CD4-positive, alpha-beta T cell treated with Interleukin-15 for 1 hour (primary cell): Measurements from ENCODE around the gene SLC35F6.

Source experiments
- DNase-seq: peaks from one replicate; pipeline ENCODE4 v3.0.0-alpha.2; 2020

Gene SLC35F6, protein sequence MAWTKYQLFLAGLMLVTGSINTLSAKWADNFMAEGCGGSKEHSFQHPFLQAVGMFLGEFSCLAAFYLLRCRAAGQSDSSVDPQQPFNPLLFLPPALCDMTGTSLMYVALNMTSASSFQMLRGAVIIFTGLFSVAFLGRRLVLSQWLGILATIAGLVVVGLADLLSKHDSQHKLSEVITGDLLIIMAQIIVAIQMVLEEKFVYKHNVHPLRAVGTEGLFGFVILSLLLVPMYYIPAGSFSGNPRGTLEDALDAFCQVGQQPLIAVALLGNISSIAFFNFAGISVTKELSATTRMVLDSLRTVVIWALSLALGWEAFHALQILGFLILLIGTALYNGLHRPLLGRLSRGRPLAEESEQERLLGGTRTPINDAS

DNA sequence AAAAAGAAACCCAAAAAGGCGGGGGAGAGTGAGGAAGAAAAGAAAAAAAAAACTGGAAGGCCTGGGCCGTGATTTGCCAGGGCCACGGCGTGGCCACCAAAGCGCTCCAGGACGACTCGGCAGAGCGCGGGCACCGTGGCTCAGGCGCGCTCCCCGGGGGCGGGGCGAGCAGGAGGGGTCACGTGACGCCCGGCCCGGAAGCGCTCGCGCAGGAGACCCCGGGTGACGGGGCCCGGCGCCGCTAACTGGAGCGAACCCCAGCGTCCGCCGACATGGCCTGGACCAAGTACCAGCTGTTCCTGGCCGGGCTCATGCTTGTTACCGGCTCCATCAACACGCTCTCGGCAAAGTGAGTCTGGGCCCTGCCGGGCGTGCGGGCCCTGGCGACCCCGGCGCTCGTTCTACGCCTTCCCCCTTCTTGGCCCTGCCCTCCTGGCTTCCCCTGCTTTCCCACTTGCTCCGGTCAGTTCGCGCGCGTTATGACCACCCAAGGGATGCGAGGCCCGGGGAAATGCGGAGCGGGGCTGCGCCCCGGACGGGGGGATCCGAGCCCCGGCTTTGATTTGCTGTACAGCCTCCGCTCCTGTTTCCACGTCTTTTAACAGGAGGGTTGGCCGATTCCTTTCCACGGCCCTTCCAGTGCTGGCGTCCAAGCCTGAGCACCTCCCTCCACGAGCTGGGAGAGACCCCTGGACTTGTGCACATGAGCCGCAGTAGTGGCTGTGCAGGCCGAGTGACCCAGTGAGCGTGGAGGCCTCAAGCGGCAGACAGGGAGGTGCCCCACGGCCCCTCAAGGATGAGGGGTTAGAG lies at the start of gene SLC35F6:
Gene SLC35F6, plus strand, starts transcription at position 207 of the 810 bp plus-strand sequence. Its CDS starts 66 bp downstream, at position 273.
- peak; percentile 82 for DNase-seq

DNA sequence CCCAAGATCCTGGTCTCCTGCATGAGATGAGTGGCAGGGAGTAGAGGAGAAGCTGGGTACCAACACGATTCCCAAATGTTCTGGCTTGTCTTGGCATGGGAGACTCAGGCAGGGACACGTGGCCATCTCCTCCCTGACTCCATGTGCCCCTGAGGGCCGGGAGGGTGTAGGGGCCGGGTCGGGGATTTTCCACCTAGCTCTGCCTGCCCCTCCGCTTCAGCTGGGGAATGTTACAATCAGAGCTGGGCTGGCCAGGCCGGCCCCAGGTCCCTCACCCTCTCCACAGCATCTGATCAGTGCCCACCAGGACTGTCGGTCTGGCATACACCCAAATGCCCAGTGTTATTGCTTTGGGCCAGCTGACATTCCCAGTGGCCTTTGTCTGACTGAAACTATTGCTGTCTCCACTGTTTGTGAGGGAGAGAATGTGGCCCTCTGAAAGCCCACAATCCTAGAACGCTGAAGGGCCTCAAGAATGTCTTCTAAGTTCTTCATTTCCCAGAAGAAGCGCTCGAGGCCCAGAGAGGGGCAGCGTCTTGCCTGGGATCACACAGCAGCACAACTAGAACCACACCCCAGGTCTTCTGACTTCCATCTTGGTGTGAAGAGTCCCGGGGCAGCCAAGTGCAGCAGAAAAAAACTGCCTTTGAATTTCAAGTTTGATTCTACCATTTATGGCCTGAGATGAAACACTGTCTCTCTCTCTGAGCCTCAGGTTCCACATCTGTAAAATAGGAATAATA lies 48.4 kb upstream of the SLC35F6 start:
- no peak for DNase-seq

DNA sequence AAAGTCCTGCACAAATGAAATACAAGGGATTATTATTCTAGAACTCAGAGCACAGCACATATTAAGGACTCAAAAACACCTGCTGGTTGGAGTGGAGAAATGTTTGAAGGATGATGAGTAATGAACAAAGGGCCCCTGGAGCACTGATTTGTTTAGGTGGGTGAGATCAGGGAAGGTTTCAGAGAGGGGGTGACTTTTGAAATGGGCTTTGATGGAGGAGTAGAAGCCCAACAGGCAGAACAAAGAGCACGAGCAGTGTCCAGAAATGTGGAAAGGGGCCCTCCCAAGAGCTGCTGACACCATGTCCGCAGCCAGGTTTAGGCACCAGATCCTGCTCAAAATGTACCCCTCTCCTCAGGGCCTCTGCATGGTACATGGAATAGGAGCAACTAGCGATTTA lies 47.7 kb upstream of the SLC35F6 start:
- DNase-seq: no peak

DNA sequence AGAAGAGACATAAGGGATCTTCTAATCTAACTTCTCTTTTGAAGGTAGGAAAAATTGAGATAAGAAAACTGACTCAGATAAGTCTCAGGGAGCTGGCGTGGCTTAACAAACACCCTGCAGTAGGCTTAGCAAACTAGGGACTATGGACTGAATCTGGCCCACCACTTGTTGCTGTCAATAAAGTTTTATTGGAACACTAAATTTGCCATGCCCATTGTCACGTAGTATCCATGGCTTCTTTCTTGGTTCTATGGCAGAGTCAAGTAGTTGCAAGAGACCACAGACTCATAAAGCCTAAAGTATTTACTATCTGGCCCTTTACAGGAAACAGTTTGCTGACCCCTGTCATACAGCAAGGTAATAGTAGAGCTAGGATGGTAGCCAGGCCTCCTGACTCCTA lies 47.3 kb upstream of the SLC35F6 start:
- DNase-seq: no peak

DNA sequence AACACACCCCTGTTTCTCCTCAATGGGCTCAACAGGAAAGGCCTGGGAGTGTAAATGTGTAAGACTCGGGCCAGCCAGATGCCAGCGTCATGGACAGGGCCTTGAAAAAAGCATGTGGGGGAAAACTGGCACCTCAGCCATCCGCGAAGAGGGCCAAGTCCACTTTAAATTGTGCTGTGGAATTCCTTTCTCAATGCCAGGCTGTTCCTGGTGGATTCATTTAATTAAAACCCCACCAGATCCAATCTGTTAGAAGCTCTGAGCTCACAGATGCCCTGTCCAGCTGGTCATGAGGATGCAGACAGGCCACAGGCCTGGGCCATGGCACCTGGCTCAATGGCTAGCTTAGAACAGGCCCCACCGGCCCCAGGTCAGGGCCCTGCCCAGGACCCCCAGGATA lies 46.7 kb upstream of the SLC35F6 start:
- DNase-seq: no peak

DNA sequence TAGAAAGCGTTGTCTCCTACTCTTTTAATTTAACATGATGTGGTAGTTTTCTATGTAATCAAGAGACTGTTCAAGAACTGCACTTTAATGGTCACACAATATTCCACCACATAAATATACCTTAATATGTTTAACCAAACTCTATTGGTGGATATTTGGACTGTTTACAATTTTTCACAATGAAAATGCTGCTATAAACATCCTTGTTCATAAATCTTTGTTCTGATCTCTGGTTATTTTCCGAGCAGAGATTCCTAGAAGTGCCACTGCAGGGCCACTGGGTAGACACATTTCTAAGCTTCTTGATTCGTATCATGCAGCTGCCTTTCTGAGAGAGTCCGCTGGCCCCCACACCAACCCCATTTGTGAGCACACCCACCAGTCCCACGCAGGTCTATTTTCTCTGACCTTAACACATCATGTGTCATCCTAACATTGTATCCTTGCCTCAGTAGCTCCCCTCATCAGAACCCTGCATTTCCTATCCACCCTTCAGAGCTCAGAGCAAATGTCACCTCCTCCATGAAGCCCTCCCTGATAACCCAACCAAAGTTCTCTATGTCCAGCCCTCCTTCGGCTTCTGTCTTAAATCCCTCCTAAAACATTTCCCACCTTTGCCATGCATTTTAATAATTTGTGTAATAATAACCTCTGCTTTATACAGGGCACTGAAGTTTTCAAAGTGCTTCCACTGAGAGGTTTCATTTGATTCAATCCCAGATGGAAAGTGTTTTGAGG lies 45.0 kb upstream of the SLC35F6 start:
- no peak for DNase-seq

DNA sequence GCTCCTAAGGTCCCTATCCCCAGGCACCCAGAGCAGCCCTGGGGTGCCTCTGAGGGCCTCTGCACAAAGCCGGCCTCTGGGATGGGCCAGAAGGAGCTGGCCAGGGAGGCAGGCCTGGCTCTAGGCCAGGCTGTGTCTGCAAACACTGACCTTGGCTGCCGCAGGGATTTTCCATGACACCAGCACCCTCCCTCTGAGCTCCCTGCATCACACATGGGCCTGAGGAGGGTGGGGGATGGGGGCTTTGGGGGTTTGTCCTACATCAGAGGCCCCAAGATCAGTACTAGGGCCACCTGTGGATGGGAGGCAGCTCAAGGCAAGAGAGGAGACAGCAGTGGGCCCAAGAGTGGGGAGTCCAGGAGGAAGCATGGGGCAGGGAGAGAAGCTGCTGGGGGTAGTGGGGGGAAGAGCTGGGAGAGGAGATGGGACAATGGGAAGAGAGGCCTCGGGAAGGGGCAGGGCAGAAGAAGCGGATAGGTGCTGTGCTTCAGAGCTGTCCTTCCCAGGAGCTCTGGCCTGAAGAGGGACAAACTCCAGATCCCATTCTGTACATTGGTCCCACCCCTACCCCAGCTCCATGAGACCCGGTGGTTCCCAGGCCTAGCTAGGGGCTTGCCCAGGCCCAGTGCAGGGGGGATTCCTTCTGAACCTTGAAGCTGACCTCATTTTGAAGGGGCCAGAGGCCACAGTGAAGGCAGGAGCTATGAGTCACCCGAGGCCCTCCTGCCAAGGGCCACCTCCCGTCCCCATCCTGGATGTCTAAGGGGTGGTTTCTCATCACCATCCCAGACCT lies 43.6 kb upstream of the SLC35F6 start:
- DNase-seq: no peak

DNA sequence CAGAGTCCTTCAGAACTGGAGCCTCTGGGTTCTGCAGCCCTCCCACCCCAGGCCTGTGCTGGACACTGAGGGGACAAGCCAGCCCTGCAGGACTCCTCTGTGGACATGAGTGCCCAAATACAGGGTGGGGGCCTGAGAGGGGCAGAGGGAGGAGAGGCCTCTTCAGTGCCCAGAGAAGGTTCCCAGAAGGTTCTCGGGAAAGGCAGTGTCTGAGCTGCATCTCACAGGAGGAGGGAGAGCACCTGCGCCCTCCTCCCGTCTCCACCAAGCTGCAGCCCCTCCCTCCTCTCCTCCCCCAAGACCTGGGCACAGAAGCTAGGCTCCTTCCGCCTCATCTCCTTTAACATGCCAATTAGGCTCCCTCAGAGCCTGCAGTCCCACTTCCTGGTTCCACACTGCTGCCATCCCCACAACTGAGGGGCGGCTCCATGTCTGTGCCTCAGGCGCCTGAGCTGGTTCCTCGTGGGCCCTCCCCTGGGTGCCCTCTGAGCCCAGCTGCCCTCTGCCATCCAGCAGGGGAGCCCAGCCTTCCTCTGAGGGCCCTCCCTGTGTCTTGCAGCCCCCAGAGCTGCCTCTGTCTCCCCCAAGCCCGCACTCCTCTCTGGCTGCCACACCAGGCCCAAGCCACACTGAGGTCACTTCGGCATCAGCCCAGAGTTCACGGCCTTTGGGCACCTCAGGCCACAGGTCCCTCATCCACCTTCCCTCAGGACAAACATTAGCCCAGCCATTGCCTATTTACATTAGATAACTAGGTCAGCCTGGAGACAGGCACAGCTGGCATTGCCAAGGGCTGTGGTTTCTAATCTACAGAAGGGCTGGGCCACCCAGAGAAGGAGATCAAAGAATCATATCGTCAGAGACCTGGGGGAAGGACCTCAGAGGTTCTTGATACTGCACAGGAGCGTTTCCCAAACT lies 42.7 kb upstream of the SLC35F6 start:
- no peak for DNase-seq

DNA sequence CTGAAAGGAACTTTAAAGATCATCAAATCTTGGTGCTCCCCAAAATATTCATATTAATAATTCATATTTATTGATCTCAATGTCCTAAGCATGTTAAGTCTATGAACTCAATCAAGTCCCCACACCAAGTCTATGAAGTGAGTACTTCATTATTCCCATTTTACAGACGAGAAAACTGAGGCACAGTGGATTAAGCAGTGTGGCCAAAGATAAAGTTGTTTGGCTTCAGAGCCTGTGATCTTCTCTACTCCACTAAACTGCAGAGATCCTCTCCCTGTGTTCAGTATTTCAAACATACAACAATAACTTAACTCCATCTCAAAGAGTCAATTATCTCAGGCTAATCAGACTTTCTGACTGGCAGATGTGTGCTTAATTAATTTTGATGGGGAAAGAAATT lies 41.8 kb upstream of the SLC35F6 start:
- no peak for DNase-seq

DNA sequence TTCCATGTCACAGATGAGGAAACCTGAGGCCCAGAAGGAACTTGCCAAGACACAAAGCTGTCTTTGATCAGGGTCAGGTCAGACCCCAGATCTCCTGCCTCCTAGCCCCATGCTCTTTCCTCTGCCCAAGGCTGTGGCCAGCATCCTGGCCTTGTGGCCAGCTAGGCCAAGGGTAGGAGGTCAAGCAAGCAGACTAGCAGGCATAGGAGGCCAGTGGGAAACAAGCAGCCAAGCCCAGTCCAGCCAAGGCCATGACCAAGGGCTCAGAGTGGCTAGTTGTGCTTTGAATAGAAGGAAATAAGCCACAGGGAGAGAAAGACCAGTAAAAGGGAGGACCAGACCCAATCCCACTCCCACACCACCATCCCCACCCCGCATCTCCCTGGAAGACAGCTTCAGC lies 41.2 kb upstream of the SLC35F6 start:
- DNase-seq: no peak

DNA sequence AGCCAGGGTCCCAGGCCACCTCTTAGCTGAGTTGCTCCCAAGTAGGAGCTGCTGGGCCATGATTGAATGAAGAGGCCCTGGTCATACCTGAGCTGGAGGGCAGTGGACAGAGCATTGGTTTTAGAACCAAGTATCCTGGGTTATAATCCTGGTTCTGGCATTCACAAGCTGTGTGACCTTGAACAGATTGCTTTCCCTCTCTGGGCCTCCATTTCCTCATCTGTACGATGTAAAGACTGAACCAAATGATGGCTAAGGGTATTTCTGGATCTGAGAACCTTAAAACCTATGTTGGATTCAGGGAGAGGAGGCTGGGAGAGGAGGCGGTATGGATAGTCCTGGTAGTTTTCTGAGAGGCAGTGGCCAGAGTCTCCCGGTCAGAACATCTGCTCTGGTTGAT lies 40.6 kb upstream of the SLC35F6 start:
- no peak for DNase-seq

DNA sequence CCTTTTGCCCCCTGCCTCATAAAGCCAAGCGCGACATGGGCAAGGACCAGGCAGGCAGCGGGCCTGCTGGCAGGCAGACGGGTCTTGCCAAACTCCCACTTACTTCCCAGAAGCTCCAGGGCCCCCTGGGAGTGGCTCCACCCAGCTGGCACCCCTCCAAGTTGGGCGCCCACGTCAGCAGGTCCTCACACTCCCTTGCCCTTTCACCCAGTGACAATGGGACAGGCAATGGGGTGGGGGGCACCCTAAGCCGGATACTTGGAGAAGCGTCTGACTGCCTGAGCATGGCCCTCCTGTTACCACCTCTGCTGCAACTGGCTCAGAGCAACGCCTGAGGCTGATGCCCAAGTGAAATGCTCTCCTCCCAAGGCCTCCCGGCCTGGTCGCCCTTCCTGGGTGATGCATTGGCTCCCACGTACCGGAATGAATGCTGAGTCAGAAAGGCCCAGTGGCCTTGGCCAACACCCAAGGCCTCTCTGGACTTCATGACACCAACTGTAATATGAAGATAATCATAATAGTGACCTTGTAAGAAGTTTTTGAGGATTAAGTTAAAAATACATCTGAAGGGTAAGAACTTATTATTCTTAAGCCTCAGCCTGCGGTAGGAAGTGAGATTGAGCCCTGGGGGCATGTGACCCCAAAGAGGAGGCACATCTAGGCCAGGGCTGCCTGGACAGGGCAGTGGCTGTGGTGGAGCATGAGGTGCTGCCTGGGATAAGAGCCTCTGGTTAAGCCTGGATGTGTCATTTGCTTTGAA lies 39.9 kb upstream of the SLC35F6 start:
- DNase-seq: no peak

DNA sequence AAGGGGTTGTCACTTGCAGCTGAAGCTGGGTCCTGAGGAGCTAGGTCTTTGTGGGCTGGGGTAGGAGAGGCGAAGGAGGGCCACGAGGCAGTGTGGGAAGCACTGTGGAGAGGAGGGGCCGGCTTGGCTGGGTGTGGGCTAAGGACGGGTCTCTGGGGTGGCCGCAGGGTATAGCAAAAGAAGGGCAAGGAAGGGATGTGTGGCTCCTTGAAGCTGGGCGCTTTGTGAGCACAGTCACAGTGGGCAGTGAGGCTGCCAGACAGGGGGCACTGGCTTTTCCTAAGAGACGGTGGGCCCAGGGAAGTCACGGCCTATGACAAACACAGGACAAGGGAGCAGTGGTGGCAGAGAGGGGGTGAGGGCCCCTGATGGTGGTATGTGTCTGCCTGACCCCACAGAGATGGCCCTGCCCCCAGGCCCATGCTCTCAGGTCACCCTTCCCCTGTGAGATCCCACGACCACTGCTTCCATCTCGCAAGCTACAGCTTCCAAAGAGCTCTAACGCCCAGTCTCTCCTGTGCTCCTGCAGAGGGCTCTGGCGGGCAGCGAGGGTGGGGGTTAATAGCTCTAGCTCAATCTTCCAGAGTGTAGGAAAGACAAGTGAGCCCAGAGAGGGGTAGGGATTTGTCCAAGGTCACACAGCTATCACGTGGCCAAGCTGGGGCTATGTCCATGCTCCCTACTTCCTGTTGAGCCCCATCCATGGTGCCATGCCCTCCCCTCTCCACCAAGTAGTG lies 39.1 kb upstream of the SLC35F6 start:
- no peak for DNase-seq

DNA sequence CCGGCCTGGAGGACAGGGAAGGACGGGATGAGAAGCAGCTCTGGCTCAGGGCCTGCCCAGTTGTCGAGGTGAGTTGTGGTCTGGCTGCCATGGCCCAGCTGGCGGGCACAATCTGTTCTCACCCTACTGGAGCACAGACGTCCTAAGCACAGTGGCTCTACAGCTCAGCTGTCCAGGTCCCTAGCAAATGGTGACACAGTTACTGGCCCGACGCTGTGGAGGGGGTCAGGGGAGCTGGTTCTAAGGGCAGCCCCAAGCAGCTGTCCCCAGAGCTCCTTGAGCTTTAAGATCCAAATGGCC lies 38.6 kb upstream of the SLC35F6 start:
- DNase-seq: no peak

DNA sequence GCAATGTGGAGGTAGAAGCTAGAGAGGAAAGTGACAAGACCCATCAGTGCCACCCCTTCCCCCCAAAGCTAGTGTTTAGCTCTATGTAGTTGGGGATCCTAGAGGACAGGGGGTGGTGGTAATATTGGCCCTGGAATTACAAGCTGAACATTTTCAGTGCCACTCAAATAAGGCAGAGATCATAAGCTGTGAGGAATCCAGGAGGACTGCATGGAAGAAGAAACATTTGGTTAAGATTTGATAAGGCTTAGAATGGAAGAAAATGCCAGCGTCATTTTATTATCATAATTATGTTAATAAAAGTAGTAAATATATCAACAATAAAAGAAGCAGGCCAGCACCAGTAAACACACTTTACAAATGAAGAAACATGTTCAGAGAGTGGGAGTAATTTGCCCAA lies 37.9 kb upstream of the SLC35F6 start:
- no peak for DNase-seq

DNA sequence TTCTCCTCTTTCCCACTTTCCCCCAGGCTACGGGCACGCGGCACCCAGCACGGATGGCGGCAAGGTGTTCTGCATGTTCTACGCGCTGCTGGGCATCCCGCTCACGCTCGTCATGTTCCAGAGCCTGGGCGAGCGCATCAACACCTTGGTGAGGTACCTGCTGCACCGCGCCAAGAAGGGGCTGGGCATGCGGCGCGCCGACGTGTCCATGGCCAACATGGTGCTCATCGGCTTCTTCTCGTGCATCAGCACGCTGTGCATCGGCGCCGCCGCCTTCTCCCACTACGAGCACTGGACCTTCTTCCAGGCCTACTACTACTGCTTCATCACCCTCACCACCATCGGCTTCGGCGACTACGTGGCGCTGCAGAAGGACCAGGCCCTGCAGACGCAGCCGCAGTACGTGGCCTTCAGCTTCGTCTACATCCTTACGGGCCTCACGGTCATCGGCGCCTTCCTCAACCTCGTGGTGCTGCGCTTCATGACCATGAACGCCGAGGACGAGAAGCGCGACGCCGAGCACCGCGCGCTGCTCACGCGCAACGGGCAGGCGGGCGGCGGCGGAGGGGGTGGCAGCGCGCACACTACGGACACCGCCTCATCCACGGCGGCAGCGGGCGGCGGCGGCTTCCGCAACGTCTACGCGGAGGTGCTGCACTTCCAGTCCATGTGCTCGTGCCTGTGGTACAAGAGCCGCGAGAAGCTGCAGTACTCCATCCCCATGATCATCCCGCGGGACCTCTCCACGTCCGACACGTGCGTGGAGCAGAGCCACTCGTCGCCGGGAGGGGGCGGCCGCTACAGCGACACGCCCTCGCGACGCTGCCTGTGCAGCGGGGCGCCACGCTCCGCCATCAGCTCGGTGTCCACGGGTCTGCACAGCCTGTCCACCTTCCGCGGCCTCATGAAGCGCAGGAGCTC lies 36.2 kb upstream of the SLC35F6 start:
- DNase-seq: no peak

DNA sequence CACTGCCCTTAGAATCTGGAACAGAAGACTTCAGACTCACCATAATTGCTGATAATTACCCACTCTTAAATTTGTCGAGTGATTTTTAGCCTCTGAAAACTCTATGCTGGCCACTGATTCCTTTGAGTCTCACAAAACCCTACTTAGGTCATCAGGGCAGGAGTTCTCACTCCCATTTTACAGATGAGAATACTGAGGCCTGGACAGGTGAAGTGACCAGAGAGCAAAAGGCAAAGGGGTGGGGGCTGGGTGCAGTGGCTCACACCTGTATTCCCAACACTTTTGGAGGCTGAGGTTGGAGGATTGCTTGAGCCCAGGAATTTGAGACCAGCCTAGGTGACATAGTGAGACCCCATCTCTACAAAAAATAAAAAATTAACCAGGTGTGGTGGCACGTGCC lies 34.8 kb upstream of the SLC35F6 start:
- no peak for DNase-seq

DNA sequence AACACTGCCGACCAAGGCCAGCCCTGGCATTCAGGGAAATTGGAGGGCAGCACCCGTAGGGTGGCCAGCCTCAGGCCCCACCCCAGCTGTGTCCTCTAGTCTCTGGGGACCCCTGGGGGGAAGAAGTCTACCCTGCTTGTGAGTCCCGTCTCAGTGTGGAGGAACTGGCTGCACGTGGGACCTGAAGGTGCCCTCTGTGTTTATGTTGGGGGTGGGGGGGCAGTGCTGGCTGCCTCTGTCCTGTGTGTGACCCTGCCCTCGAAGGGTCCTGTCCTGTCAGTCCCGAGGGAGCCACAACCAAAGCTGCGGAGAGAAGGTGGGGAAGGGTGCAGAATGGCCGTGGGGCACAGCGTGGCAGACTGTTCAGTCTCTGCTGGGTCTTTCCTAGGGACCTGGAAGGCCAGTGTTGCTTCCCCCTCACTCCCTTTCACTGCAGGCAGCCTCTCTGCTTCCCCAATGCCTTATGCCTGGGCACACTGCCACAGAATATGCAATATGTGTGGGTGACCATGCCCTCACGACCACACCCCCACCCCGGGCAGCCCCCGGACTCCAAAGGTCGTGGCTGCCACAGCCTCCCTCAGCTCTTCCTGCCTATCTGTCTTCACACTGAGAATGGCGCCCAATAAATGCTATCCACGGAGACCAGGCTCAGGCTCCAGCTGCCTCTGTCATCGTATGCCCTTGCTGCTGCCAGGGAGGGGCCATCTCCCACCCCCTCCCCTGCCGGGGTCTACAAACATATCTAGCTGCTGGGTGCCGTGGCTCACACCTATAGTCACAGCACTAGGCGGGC lies 33.3 kb upstream of the SLC35F6 start:
- DNase-seq: no peak
